Measurements from ENCODE around the gene CD59.

CD59 gene

GRCh38 chr11:33689501-33689900 lies 46.7 kb downstream of the CD59 start:
- WGBS (ENCODE audit: extremely low coverage, insufficient coverage, low lambda C conversion rate) = no CpG with 5 or more reads among the region's 8 CpGs

GRCh38 chr11:33689085-33689484 lies 47.1 kb downstream of the CD59 start:
- Histone ChIP-seq H3K79me1 (ENCODE audit: low read length) (no peaks in the 10 kb centered on the region), H3K9ac (ENCODE audit: low read length) (no peak overlapping the region), H3K79me2 (ENCODE audit: control insufficient read depth, insufficient read depth, low read length) (no peaks in the 10 kb centered on the region), H3K18ac (ENCODE audit: low read length) (no peak overlapping the region), H4K5ac (ENCODE audit: low read length) (no peak overlapping the region), H3K36me3 (ENCODE audit: control insufficient read depth, insufficient read depth, low read length) (no peaks in the 10 kb centered on the region), H4K8ac (ENCODE audit: low read depth, low read length) (no peak overlapping the region), H3K4me3 (ENCODE audit: low read length) (no peak overlapping the region), H3K56ac (ENCODE audit: low read length) (no peak overlapping the region), H2BK120ac (ENCODE audit: low read depth, low read length) (no peak overlapping the region), H2BK15ac (replicated peaks; ENCODE audit: low read depth) (no peak overlapping the region), H3K4me2 (ENCODE audit: low read length) (no peak overlapping the region), H2BK5ac (ENCODE audit: low read length) (no peak overlapping the region), H3K27ac (ENCODE audit: low read depth, low read length) (no peak overlapping the region), H3K23ac (ENCODE audit: low read length) (no peak overlapping the region), H3K4me1 (ENCODE audit: control insufficient read depth, low read depth, low read length) (peaks cover 12% of the 10 kb centered on the region), H3K4ac (ENCODE audit: low read depth, low read length) (no peak overlapping the region), H2AK5ac (ENCODE audit: low read length) (no peak overlapping the region), H3K27me3 (ENCODE audit: insufficient read depth, low read length, poor library complexity) (no peaks in the 10 kb centered on the region)
- no peak for DNase-seq
- no CpG with 5 or more reads among the region's 4 CpGs for WGBS (ENCODE audit: extremely low coverage, insufficient coverage, low lambda C conversion rate)

More at GRCh38 chr11:33689501-33689900, 46.7 kb downstream of the CD59 start:
- no peak overlapping the region for H3K4me2 ChIP-seq (ENCODE audit: low read length)
- no peak overlapping the region for H2AK5ac ChIP-seq (ENCODE audit: low read length)
- no peak overlapping the region for H4K8ac ChIP-seq (ENCODE audit: low read depth, low read length)
- H3K27ac ChIP-seq (ENCODE audit: low read depth, low read length) = no peak overlapping the region
- H2BK15ac ChIP-seq (replicated peaks; ENCODE audit: low read depth) = no peak overlapping the region
- no peak overlapping the region for H3K18ac ChIP-seq (ENCODE audit: low read length)
- H3K23ac ChIP-seq (ENCODE audit: low read length) = no peak overlapping the region
- H3K36me3 ChIP-seq (ENCODE audit: control insufficient read depth, insufficient read depth, low read length) = no peaks in the 10 kb centered on the region
- H3K9ac ChIP-seq (ENCODE audit: low read length) = no peak overlapping the region
- no peaks in the 10 kb centered on the region for H3K79me2 ChIP-seq (ENCODE audit: control insufficient read depth, insufficient read depth, low read length)
- no peak overlapping the region for H3K56ac ChIP-seq (ENCODE audit: low read length)
- H2BK120ac ChIP-seq (ENCODE audit: low read depth, low read length) = no peak overlapping the region
- no peak for DNase-seq
- no peak overlapping the region for H3K4me3 ChIP-seq (ENCODE audit: low read length)
- no peak overlapping the region for H2BK5ac ChIP-seq (ENCODE audit: low read length)
- no peak overlapping the region for H3K4ac ChIP-seq (ENCODE audit: low read depth, low read length)
- H4K5ac ChIP-seq (ENCODE audit: low read length) = no peak overlapping the region
- H3K79me1 ChIP-seq (ENCODE audit: low read length) = no peaks in the 10 kb centered on the region
- H3K27me3 ChIP-seq (ENCODE audit: insufficient read depth, low read length, poor library complexity) = no peaks in the 10 kb centered on the region
- H3K4me1 ChIP-seq (ENCODE audit: control insufficient read depth, low read depth, low read length) = peaks cover 12% of the 10 kb centered on the region

- H3K4ac ChIP-seq (ENCODE audit: low read depth, low read length) = no peak overlapping the region
- no peak overlapping the region for H3K18ac ChIP-seq (ENCODE audit: low read length)
- no peak overlapping the region for H3K4me3 ChIP-seq (ENCODE audit: low read length)
- H3K27ac ChIP-seq (ENCODE audit: low read depth, low read length) = no peak overlapping the region
- H2AK5ac ChIP-seq (ENCODE audit: low read length) = no peak overlapping the region
- no peaks in the 10 kb centered on the region for H3K27me3 ChIP-seq (ENCODE audit: insufficient read depth, low read length, poor library complexity)
- no peak overlapping the region for H4K5ac ChIP-seq (ENCODE audit: low read length)
- no CpG with 5 or more reads among the region's 2 CpGs for WGBS (ENCODE audit: extremely low coverage, insufficient coverage, low lambda C conversion rate)
- H2BK5ac ChIP-seq (ENCODE audit: low read length) = no peak overlapping the region
- no peaks in the 10 kb centered on the region for H3K79me1 ChIP-seq (ENCODE audit: low read length)
- H2BK120ac ChIP-seq (ENCODE audit: low read depth, low read length) = no peak overlapping the region
- H4K8ac ChIP-seq (ENCODE audit: low read depth, low read length) = no peak overlapping the region
- peaks cover 10% of the 10 kb centered on the region for H3K4me1 ChIP-seq (ENCODE audit: control insufficient read depth, low read depth, low read length)
- peak; percentile 66 for DNase-seq
- H3K23ac ChIP-seq (ENCODE audit: low read length) = no peak overlapping the region
- H3K36me3 ChIP-seq (ENCODE audit: control insufficient read depth, insufficient read depth, low read length) = no peaks in the 10 kb centered on the region
- H3K9ac ChIP-seq (ENCODE audit: low read length) = no peak overlapping the region
- no peaks in the 10 kb centered on the region for H3K79me2 ChIP-seq (ENCODE audit: control insufficient read depth, insufficient read depth, low read length)
- no peak overlapping the region for H3K4me2 ChIP-seq (ENCODE audit: low read length)
- H2BK15ac ChIP-seq (replicated peaks; ENCODE audit: low read depth) = no peak overlapping the region
- no peak overlapping the region for H3K56ac ChIP-seq (ENCODE audit: low read length)
These were observed 48.3 kb downstream of the CD59 start for GRCh38 chr11:33687733-33688479.

- DNase-seq = no peak
- Histone ChIP-seq H3K23ac (ENCODE audit: low read length) (no peak overlapping the region), H3K79me2 (ENCODE audit: control insufficient read depth, insufficient read depth, low read length) (no peaks in the 10 kb centered on the region), H3K27me3 (ENCODE audit: insufficient read depth, low read length, poor library complexity) (no peaks in the 10 kb centered on the region), H3K27ac (ENCODE audit: low read depth, low read length) (no peak overlapping the region), H2BK5ac (ENCODE audit: low read length) (no peak overlapping the region), H2AK5ac (ENCODE audit: low read length) (no peak overlapping the region), H3K4me1 (ENCODE audit: control insufficient read depth, low read depth, low read length) (no peaks in the 10 kb centered on the region), H3K36me3 (ENCODE audit: control insufficient read depth, insufficient read depth, low read length) (no peaks in the 10 kb centered on the region), H2BK15ac (replicated peaks; ENCODE audit: low read depth) (no peak overlapping the region), H2BK120ac (ENCODE audit: low read depth, low read length) (no peak overlapping the region), H3K4ac (ENCODE audit: low read depth, low read length) (no peak overlapping the region), H3K18ac (ENCODE audit: low read length) (no peak overlapping the region), H3K4me2 (ENCODE audit: low read length) (no peak overlapping the region), H4K8ac (ENCODE audit: low read depth, low read length) (no peak overlapping the region), H3K9ac (ENCODE audit: low read length) (no peak overlapping the region), H4K5ac (ENCODE audit: low read length) (no peak overlapping the region), H3K4me3 (ENCODE audit: low read length) (no peak overlapping the region), H3K56ac (ENCODE audit: low read length) (no peak overlapping the region), H3K79me1 (ENCODE audit: low read length) (no peaks in the 10 kb centered on the region)
- no CpG with 5 or more reads among the region's 3 CpGs for WGBS (ENCODE audit: extremely low coverage, insufficient coverage, low lambda C conversion rate)
These were observed 51.1 kb downstream of the CD59 start for GRCh38 chr11:33685082-33685481.

- no peak overlapping the region for H4K8ac ChIP-seq (ENCODE audit: low read depth, low read length)
- no peaks in the 10 kb centered on the region for H3K79me1 ChIP-seq (ENCODE audit: low read length)
- no peaks in the 10 kb centered on the region for H3K79me2 ChIP-seq (ENCODE audit: control insufficient read depth, insufficient read depth, low read length)
- H3K4me2 ChIP-seq (ENCODE audit: low read length) = no peak overlapping the region
- H3K4me1 ChIP-seq (ENCODE audit: control insufficient read depth, low read depth, low read length) = no peaks in the 10 kb centered on the region
- H2BK120ac ChIP-seq (ENCODE audit: low read depth, low read length) = no peak overlapping the region
- no peak overlapping the region for H3K18ac ChIP-seq (ENCODE audit: low read length)
- H2BK15ac ChIP-seq (replicated peaks; ENCODE audit: low read depth) = no peak overlapping the region
- no peaks in the 10 kb centered on the region for H3K36me3 ChIP-seq (ENCODE audit: control insufficient read depth, insufficient read depth, low read length)
- no CpG with 5 or more reads among the region's 5 CpGs for WGBS (ENCODE audit: extremely low coverage, insufficient coverage, low lambda C conversion rate)
- no peak overlapping the region for H4K5ac ChIP-seq (ENCODE audit: low read length)
- H3K23ac ChIP-seq (ENCODE audit: low read length) = no peak overlapping the region
- H3K4me3 ChIP-seq (ENCODE audit: low read length) = no peak overlapping the region
- H3K27ac ChIP-seq (ENCODE audit: low read depth, low read length) = no peak overlapping the region
- no peak overlapping the region for H3K56ac ChIP-seq (ENCODE audit: low read length)
- H3K27me3 ChIP-seq (ENCODE audit: insufficient read depth, low read length, poor library complexity) = no peaks in the 10 kb centered on the region
- H3K4ac ChIP-seq (ENCODE audit: low read depth, low read length) = no peak overlapping the region
- DNase-seq = no peak
- H3K9ac ChIP-seq (ENCODE audit: low read length) = no peak overlapping the region
- no peak overlapping the region for H2AK5ac ChIP-seq (ENCODE audit: low read length)
- no peak overlapping the region for H2BK5ac ChIP-seq (ENCODE audit: low read length)
These were observed 52.1 kb downstream of the CD59 start for GRCh38 chr11:33684003-33684706.

Data from mesendoderm (in vitro differentiated cells).